T-helper 1 cell treated with Interleukin-12 subunit alpha and Interleukin-12 subunit beta and Interleukin-4 antibody, amounts not matched to agents 30 ng/mL and 1 ng/mL, for 36 hours (primary cell): Measurements from ENCODE around the gene NAT8L. TPM values are rescaled to one million over a fixed set of nuclear protein-coding genes. Genes with fewer than 3 reads are reported as not detected.

ENCODE experiments used
- intact Hi-C: fragments of 100-400 bp; cut with micrococcal nuclease; formaldehyde crosslinking; loops from one replicate; pipeline ENCODE4 v1.15.1; 2024
- total RNA-seq: library from RNA; stranded (reverse); gene quantifications from 2 replicates; pipeline ENCODE4 v1.2.3, GENCODE V29; 2022

Gene NAT8L
- total RNA-seq, 1 donor from 2014 or later, result 5.2 TPM

- intact Hi-C loops, result loop anchor here (5.0 kb wide), 1 partner anchor 197 kb away; the partner anchor contains the start of genes HAUS3 and POLN
These were observed 14.3 kb upstream of the NAT8L start for GRCh38 chr4:2044542-2045517.

GRCh38 chr4:2045518-2045951, 13.6 kb upstream of the NAT8L start:
- intact Hi-C loops, result no loop called here

GRCh38 chr4:2046031-2046961, 12.8 kb upstream of the NAT8L start:
- intact Hi-C loops, result no loop called here

GRCh38 chr4:2047031-2047660, 12.0 kb upstream of the NAT8L start:
- intact Hi-C loops, result no loop called here

- intact Hi-C loops, result no loop called here
These were observed 11.1 kb upstream of the NAT8L start for GRCh38 chr4:2047781-2048581.

GRCh38 chr4:2048831-2049230, 10.3 kb upstream of the NAT8L start:
- intact Hi-C loops, result no loop called here

GRCh38 chr4:2049381-2049780, 9.7 kb upstream of the NAT8L start:
- intact Hi-C loops, result no loop called here

- intact Hi-C loops, result no loop called here
These were observed 9.3 kb upstream of the NAT8L start for GRCh38 chr4:2049811-2050210.

GRCh38 chr4:2051086-2051485, 8.0 kb upstream of the NAT8L start:
- intact Hi-C loops, result no loop called here

GRCh38 chr4:2054217-2054616, 4.9 kb upstream of the NAT8L start:
- intact Hi-C loops, result no loop called here

- intact Hi-C loops, result loop anchor here (5.0 kb wide), 1 partner anchor 115 kb away; no protein-coding TSS in a partner anchor
These were observed 1.6 kb upstream of the NAT8L start for GRCh38 chr4:2057382-2058065.

GRCh38 chr4:2058264-2059045, 672 bp upstream of the NAT8L start:
- intact Hi-C loops, result loop anchor here (1.0 to 5.0 kb wide), 2 partner anchors 49 to 114 kb away; no protein-coding TSS in a partner anchor

GRCh38 chr4:2059726-2060602, 837 bp downstream of the NAT8L start:
- intact Hi-C loops, result loop anchor here (1.0 to 5.0 kb wide), 2 partner anchors 51 to 112 kb away; no protein-coding TSS in a partner anchor

GRCh38 chr4:2060611-2061185, 1.6 kb downstream of the NAT8L start:
- intact Hi-C loops, result no loop called here

GRCh38 chr4:2061186-2062131, 2.3 kb downstream of the NAT8L start:
- intact Hi-C loops, result no loop called here

GRCh38 chr4:2062168-2062807, 3.2 kb downstream of the NAT8L start:
- intact Hi-C loops, result no loop called here
